Measurements from ENCODE around the gene HDAC5.

DNA sequence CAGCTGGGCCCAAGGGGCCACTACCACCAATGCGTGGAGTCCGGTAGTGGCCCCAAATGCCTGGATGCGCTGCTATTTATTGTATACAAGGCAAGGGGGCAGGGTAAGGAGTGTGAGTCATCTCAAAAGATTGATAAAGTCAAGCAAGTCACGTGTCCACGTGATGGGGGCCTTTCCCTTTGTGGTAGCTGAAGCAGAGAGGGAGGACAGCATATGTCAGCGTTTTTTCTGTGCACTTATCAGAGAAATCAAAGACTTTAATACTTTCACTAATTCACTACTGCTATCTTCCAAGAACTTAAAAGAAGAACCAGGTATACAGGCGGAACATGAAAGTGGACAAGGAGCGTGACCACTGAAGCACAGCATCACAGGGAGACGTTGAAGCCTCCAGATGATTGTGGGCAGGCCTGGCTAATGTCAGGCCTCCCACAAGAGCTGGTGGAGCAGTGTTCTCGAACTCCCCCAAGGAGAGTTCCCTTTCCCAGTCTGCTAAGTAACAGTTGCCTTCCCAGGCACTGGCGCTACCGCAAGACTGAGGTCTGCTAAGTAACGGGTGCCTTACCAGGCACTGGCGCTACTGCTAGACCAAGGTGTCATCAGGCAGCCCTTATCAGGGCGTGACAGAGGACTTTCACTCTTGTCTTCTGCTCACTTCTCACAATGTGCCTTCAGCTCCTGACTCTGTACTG is 36.2 kb upstream of the HDAC5 start:
- TF ChIP-seq, protein P1, sequence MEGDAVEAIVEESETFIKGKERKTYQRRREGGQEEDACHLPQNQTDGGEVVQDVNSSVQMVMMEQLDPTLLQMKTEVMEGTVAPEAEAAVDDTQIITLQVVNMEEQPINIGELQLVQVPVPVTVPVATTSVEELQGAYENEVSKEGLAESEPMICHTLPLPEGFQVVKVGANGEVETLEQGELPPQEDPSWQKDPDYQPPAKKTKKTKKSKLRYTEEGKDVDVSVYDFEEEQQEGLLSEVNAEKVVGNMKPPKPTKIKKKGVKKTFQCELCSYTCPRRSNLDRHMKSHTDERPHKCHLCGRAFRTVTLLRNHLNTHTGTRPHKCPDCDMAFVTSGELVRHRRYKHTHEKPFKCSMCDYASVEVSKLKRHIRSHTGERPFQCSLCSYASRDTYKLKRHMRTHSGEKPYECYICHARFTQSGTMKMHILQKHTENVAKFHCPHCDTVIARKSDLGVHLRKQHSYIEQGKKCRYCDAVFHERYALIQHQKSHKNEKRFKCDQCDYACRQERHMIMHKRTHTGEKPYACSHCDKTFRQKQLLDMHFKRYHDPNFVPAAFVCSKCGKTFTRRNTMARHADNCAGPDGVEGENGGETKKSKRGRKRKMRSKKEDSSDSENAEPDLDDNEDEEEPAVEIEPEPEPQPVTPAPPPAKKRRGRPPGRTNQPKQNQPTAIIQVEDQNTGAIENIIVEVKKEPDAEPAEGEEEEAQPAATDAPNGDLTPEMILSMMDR (IDR thresholded peaks at IDR 0.05) = no peak
- TF ChIP-seq POLR2A (IDR thresholded peaks at IDR 0.05) (no peak), EP300 (IDR thresholded peaks at IDR 0.05) (no peak), POLR2AphosphoS5 (IDR thresholded peaks at IDR 0.05) (no peak)
